Right lung (tissue), 5 donors: ENCODE measurements around the gene CNPY3. TPM values are rescaled to one million over a fixed set of nuclear protein-coding genes. Genes with fewer than 3 reads are reported as not detected.
A peak's percentile ranks its signal among the peaks of the same experiment; 100 is the strongest.
"Not testable (repeated sequence)": the region's sequence is repeated elsewhere in the genome, so short reads cannot be mapped to it uniquely, and the experiment has no call there.

Source experiments
- DNase-seq, 2 donors: peaks; one replicate each; pipeline ENCODE4 v3.0.0-alpha.2; 2013
- polyA plus RNA-seq, 5 donors: library from polyadenylated mRNA; unstranded; fragments of 120-200 nt; gene quantifications; one replicate each; pipeline versions ENCODE4 v1.2.1 to v1.2.3, GENCODE V29; 2013; ENCODE audit warnings: inconsistent platforms in 1 of 5, low replicate concordance in 1 of 5; ENCODE audit not compliant: insufficient read length in 5 of 5, insufficient read depth in 1 of 5

CNPY3 gene
- polyA plus RNA-seq, 5 donors: 47.1 to 73.0 (median 66.2) TPM

DNA sequence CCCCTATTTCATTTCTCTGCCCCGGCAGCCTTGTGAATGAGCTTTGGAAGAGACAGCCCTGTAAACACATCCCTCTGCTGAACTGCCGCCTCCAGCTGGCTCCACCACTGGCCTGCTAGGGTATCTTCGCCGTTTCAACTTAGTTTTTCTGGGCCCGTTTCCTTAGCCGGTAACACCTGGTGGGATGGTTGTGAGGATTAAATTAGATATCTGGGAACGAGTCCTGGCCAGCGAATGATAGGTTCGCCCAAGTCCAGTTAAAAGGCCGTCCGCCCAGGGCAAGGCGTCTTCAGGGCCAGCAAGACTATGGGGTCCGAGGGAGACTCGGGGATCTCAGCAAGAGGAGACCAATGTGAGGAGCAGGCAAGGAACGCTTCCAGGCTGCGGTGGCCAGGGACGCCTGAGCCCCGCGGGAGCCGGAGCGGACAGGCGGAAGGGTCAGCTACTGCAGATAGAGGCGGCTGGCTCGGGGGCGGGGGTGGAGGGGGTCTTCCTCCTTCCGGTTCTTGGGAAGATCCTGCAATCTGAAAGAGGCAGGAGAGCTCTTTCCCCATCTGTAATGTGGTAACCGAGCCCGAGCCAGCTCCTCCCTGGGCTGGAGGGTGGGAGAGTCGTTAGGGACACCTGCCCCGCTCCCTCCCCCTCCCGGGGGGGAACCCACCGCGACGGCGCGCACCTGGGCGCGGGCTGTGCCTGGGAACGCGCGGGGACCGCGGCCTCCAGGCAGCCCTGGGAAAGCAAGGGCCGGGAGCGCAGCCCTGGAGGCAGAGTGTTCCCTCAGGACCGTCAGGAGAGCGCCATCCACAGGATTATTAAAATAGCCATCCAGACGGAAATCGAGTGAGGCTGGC is 17.9 kb upstream of the CNPY3 start:
- no peak for DNase-seq

DNA sequence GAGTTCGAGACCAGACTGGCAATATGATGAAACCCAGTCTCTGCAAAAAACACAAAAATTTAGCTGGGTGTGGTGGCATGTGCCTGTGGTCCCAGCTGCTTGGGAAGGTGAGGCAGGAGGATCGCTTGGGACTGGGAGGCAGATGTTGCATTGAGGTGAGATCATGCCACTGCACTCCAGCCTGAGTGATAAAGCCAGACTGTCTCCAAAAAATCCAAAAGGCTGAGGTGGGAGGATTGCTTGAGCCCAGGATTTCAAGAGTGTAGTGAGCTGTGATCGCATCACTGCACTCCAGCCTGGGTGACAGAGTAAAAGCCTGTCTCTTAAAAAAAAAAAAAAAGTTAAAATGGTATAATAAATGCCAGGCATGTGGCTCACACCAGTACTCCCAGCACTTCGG is 14.7 kb upstream of the CNPY3 start:
- DNase-seq: no peak

DNA sequence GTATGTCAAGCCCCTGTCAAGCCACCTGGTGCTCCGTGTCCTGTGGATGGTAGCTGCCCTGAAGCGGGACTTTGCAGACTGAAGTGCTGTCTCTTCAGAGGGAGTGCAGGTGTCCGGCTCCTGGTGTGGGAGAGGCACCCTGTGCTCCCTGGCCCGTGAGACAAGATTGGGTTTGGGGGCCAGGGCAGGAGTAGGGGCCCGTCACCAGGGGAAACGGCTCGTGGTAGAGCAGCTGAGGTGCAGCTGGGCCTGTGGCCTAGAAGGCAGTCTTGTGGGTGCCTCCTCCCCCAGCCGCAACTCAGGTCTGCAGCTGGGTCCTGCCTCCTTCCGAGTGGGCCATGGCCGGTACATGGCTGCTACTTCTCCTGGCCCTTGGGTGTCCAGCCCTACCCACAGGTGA is 13.5 kb upstream of the CNPY3 start, which contains the start of gene PTCRA:
Gene PTCRA, plus strand, starts transcription at position 322 of the 400 bp plus-strand sequence. Its CDS starts 17 bp downstream, at position 339.
- no peak for DNase-seq

DNA sequence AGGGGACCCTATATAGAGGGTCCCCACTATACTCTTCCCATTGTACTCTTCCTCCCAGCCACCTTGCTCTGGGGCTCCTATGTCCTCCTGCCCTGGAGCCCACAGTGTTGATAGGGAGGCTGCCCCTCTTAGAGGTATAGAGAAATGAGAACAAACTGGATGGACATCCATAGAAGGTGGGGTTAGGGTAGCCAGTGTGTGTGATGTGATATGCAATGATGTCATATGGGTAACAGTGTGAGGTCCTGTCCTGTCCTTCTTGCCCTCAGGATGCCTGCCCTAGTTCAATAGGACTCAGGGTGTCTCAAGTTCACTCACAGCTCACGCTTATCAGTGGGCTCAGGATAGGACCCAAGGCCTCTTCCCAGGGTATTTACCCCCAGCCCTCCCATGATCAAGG is 13.0 kb upstream of the CNPY3 start:
- DNase-seq: no peak

DNA sequence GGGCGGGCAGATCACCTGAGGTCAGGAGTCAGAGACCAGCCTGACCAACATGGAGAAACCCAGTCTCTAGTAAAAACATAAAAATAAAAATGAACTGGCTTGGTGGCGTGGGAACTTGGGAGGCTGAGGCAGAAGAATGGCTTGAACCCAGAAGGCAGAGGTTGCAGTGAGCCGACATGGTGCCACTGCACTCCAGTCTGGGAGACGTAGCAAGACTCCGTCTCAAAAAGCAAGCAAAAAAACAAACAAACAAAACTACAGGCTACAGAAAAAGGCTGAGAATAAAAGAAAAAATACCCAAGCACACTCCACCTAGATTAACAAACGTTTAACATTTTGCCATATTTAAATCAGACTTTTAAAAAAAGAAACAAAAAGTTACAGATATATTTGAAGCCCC is 7.5 kb upstream of the CNPY3 start:
- DNase-seq: no peak

DNA sequence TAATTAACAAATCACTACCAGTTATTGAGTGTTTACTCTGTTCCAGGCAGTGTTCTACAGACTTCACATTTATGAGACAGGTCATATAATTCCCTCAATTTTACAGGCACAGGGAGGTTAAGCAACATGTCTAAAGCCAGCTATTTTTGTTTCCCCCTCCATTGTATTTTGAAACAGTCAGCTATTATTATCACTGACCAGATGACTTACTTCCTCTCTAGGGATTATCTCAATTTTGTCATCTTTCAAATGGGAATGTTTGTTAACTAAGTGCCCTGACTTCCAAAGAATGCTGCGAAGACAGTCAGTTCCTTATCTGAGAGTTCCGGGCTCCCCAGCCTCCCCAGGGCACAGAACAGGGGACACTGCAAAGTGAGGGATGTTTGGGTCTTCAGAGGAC is 5.6 kb upstream of the CNPY3 start:
- DNase-seq: no peak

DNA sequence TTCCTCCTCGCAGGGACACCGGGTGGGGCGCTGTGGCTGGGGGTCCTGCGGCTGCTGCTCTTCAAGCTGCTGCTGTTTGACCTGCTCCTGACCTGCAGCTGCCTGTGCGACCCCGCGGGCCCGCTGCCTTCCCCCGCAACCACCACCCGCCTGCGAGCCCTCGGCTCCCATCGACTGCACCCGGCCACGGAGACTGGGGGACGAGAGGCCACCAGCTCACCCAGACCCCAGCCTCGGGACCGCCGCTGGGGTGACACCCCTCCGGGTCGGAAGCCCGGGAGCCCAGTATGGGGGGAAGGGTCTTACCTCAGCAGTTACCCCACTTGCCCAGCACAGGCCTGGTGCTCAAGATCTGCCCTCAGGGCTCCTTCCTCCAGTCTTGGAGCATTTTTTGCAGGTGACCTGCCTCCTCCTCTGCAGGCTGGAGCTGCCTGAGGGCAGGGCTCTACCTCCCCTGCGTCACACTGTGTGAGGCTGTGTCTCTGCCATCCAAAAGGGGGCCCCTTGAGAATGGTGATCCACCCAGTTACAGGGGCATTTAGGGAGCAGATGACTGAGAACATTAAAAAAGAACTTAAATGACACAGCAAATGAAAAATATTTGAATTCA is 3.9 kb upstream of the CNPY3 start:
- DNase-seq: no peak

DNA sequence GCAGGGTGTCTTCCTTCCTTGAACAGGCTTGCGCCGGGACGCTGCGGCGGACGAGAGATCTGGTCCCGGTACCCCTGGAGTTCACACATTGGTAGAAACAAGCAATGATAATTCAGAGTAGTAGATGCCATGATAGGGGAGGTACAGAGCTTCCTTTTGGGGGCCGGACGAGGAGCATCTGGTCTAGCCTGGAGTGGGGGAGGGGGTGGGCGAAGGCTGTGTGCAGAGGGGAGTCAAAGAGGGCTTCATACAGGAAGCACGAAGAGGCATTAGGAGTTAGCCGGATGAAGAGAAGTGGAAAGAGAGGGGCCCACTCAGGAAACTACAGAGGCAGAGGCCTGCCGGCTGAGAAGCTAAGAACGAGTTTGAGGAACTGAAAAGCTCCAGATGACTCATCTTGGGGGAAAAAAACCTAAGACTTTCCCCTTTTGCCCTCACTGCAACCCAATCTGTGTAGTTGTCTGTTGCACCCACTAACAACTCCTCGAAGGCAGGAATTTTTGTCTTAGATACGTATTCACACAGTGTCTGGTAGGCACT is 611 bp downstream of the CNPY3 start:
- peak; percentile 60 to 74 for DNase-seq

DNA sequence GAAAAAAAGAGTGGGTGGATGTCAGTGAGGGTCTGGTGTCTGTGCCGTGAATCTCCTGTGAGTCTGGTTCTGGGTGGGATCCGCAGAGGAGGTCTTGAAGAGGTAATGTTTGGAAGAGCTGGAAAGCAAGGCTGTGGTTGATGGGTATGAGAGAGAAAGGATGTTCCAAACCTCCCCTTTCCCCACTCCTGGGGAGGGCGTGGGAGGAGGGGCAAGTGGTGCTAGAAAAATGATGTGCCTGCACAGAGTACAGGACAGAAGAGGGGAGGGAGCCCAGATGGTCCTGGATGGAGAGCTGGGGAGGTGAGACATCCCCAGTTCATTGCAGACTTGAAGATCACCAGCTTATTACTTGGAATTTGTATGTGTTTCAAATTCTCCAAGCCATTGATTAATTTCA is 3.1 kb downstream of the CNPY3 start:
- no peak for DNase-seq

DNA sequence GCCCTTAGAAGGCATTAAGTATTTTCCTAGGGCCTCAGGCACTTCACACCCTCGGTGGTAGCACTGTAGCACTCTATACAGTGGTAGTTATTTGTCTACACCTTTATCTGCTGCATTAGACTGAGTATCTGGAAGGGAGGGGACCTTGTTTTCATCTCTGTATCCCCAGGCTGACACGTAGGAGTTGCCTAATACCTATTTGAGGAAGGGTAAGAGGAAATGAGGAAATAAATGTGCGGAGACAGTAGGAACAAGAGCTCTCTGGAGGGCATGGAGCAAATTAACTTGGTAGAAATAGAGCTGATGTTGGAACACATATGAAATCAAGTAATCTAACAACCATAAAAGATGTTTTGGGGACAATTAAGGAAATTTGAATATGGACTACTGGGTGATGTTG is 3.9 kb downstream of the CNPY3 start:
- no peak for DNase-seq

DNA sequence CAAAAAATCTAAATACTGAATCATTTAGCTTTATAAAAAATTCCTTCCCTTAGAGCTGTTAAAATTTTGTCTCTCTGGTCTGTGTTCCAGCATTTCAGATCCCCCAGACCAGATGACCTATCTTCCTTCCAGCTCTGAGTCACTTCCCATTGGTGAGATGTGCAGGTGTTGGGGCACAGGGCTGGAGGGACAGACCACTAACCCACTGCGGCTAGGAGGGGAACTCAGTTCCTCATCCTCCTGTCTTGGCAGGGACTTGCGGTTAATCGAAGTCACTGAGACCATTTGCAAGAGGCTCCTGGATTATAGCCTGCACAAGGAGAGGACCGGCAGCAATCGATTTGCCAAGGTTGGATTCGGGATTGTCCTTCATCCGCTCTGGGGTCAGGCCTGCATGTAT is 6.0 kb downstream of the CNPY3 start:
- DNase-seq: no peak

DNA sequence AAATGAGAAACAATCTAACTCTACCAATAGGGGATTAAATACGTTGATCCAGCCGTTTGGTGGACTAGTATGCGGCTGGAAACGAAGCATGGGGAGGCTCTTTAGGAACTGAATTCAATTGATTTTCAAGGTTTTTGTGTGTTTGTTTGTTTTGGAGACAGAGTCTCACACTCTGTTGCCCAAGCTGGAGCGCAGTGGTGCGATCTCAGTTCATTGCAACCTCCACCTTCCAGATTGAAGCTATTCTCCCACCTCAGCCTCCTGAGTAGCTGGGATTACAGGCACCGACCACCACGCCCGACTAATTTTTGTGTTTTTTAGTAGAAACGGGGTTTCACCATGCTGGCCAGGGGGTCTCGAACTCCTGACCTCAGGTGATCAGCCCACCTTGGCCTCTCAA is 7.1 kb downstream of the CNPY3 start:
- DNase-seq: no peak

DNA sequence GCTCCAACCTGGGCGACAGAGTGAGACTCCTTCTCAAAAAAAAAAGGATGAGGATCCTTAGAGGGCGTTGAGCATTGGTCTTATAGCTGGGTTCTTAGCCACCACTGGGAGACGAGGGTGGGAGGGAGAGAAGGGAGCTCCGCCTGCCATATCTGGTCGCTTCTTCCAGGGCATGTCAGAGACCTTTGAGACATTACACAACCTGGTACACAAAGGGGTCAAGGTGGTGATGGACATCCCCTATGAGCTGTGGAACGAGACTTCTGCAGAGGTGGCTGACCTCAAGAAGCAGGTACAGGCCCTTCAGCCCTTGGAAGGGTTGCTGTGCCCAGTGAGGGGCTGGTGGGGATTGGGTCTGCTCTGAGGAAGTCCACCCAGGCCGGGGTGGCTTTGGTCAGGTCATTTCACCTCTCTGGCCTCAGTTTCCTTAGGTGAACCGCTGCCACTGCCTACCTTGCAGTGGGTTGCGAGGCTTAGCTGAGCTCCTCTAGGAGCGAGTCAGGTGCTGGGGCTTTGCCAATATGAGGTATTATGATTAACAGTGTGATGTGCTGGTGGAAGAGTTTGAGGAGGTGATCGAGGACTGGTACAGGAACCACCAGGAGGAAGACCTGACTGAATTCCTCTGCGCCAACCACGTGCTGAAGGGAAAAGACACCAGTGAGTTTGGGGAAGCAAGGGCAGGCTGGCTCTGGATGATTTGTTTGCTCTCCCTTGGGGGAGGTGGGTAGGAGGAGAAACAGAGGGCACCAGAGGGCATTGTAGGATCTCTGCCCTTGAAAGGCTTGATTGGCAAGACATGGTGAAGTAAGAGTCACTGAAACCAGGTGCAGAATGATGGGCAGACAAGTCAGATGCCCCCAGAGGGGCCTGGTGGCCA is 8.5 kb downstream of the CNPY3 start:
- DNase-seq: no peak

DNA sequence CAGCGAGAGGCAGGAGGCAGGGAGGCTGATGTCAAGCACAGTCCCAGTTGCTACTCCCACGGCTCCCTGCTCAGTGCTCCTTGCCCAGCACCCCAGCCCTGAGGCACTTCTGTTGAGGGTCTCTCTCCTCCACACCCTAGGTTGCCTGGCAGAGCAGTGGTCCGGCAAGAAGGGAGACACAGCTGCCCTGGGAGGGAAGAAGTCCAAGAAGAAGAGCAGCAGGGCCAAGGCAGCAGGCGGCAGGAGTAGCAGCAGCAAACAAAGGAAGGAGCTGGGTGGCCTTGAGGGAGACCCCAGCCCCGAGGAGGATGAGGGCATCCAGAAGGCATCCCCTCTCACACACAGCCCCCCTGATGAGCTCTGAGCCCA is 9.1 kb downstream of the CNPY3 start:
- DNase-seq: no peak

DNA sequence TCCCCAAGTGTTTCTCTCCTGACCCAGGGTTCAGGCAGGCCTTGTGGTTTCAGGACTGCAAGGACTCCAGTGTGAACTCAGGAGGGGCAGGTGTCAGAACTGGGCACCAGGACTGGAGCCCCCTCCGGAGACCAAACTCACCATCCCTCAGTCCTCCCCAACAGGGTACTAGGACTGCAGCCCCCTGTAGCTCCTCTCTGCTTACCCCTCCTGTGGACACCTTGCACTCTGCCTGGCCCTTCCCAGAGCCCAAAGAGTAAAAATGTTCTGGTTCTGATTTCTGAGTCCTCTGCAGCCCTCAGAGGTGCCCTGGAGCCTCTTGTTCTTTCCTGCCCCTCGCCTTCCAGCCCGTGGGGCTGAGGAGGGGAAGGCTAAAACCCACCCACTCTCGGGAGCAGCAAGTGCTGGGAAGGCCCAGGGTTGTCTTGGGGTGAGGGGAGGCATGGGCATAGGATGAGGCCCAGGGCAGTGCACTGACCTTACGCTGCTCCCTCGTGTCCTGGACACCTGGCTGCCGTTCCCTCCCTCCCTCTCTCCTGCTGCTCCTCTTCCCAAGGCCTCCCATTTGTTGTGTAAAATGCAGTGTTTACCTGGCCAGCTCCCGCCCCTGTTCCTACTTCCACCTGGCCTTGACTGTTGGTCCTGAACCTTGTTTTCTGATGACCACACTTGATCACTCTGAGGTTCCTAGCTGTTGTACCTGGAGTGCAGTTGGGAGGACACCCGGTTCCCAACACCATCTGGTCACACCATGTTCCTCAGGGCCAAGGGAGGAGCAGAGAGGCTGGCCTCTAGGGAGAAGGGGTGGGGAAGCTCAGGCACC is 9.9 kb downstream of the CNPY3 start:
- DNase-seq: no peak

DNA sequence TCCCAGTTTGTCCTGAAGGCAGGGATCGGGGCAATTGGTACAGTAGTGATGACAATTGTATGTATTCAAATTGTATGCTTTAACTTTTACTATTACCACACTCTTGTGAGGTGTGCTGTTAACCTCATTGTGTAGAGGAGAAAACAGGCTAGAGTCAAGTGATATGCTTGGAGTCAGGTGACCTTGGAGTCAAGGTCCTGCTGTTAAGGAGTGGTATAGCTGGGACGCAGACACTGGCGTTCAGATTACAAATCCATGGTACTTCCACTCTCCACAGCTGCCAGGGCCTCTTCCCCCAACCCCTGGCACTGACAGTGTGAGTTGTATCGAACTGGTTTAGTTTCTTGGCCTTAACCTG is 10.5 kb downstream of the CNPY3 start:
- DNase-seq: no peak

DNA sequence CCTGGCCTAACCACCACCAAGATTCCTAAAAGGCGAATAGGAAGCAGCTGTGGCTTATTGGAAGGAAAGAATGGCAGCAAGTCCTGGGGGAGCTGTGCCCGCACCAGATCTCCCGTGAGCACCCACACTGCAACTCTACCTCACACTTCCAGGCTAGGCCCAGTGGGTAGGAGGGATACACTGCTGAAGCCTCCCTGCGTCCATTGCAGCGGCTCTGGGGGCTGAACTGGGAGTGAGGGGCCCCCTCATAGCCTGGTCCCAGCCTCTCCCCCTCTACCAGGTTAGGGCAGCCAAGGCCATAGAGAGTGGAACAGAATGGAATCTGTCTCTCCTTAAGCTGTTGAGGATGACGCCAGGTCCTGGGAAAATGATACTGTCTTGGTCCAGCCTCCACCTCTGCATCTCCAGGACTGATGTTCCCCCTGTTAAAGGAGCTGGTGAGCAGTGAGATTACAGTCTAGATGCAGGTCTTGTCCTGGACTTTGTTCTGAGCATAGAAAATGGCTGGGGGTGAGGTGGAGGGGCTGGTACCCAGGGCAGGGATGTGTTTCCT is 11.3 kb downstream of the CNPY3 start:
- no peak for DNase-seq

DNA sequence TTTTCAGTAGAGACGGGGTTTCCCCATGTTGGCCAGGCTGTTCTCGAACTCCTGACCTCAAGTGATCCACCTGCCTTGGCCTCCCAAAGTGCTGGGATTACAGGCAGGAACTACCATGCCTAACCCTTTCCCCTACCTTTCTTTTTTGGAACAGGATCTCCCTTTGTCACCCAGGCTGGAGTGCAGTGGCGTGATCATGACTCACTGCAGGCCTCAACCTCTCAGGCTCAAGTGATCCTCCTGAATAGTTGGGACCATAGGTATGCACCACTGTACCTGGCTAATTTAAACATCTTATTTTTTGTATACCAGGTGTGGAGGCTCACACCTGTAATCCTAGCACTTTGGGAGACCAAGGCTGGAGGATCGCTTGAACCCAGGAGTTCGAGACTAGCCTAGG is 12.1 kb downstream of the CNPY3 start:
- not testable (repeated sequence) for DNase-seq

DNA sequence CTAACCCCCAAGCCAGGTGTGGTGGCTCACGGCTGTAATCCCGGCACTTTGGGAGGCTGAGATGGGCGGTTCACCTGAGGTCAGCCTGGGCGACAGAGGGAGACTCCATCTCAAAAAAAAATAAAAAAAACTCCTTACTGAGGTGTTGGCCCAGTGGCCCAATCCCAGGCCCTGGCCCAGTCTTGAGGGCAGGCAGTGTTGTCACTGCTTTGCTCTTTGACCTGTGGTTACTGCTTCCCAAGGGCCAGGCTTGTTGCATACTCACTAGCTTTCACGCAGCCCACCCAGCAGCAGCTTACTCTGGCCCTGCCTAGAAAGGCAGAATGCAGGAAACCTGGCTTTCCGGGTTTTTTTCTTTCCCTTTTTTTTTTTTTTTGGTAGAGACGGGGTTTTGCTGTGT is 13.2 kb downstream of the CNPY3 start:
- DNase-seq: no peak

DNA sequence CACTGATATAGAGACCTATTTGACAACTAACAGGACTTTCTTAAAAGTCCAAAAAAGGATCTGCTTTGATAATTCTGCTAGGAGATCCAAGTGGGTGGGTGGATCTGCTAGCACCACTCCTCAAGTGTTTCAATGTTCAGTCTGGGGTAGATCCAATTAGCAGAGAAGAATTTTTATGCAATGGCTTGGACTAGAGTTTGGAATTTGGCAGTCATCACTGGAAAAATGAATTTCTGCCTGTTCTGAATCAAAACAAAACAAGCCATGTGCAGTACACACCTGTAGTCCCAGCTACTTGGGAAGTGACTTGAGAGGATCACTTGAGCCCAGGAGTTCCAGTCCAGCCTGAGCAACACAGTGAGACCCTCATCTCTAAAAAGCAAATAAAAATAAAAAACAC is 18.7 kb downstream of the CNPY3 start:
- DNase-seq: no peak

DNA sequence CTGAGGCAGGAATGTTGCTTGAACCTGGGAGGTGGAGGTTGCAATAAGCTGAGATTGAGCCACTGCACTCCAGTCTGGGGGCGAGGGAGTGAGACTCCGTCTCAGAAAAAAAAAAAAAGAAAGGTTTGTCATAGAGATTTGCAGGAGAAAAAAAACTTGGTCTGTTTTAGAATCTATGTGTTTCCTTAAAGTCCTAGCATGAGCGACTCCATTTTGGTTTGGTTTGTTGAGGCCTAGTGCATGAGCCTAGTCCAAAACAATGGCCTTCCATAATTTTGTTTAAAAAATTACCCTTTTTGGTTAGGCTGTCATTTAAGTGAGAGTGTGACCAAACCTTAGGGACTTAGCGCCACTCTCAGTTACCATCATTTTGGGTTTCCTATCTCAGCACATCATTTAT is 23.1 kb downstream of the CNPY3 start:
- DNase-seq: no peak
